ENCODE results near the gene NELL2.

The NELL2 gene

GRCh38 chr12:44477331-44477980 lies 398.7 kb downstream of the NELL2 start:
- no peak for DNase-seq (ENCODE audit: low spot score)

GRCh38 chr12:44476683-44477082 lies 399.4 kb downstream of the NELL2 start:
- no peak for DNase-seq (ENCODE audit: low spot score)
- no peak for TF ChIP-seq CTCF (IDR thresholded peaks at IDR 0.05; ENCODE audit: extremely low read depth, missing control alignments)

More at GRCh38 chr12:44477331-44477980, 398.7 kb downstream of the NELL2 start:
- TF ChIP-seq CTCF (IDR thresholded peaks at IDR 0.05; ENCODE audit: extremely low read depth, missing control alignments): no peak

GRCh38 chr12:44465139-44465538 lies 411.0 kb downstream of the NELL2 start:
- TF ChIP-seq CTCF (IDR thresholded peaks at IDR 0.05; ENCODE audit: extremely low read depth, missing control alignments): no peak
- no peak for DNase-seq (ENCODE audit: low spot score)

GRCh38 chr12:44464180-44464579 lies 411.9 kb downstream of the NELL2 start:
- no peak for TF ChIP-seq CTCF (IDR thresholded peaks at IDR 0.05; ENCODE audit: extremely low read depth, missing control alignments)
- DNase-seq (ENCODE audit: low spot score): no peak

- no peak for TF ChIP-seq CTCF (IDR thresholded peaks at IDR 0.05; ENCODE audit: extremely low read depth, missing control alignments)
- DNase-seq (ENCODE audit: low spot score): no peak
These were observed 413.4 kb downstream of the NELL2 start for GRCh38 chr12:44462729-44463128.

GRCh38 chr12:44460261-44460660 lies 415.9 kb downstream of the NELL2 start:
- no peak for TF ChIP-seq CTCF (IDR thresholded peaks at IDR 0.05; ENCODE audit: extremely low read depth, missing control alignments)
- no peak for DNase-seq (ENCODE audit: low spot score)

- TF ChIP-seq CTCF (IDR thresholded peaks at IDR 0.05; ENCODE audit: extremely low read depth, missing control alignments): no peak
- DNase-seq (ENCODE audit: low spot score): no peak
These were observed 416.5 kb downstream of the NELL2 start for GRCh38 chr12:44459569-44459968.
